A673 (cell line): ENCODE results near the gene RXRA. TPM values are rescaled to one million over a fixed set of nuclear protein-coding genes. Genes with fewer than 3 reads are reported as not detected.

Experiments
- BruUV-seq: library from RNA; stranded (reverse); fragments of 400-500 nt; replicated peaks from 2 replicates; lab custom pipeline; 2021; lab: Mats Ljungman, UMichigan
- CTCF ChIA-PET: fragments of 300-600 bp; sonication (Branson Sonifier 250); formaldehyde crosslinking; loops from one replicate; lab custom pipeline; 2022; ENCODE audit warnings: antibody characterized with exemption; lab: Charles Lee
- POLR2A ChIA-PET: fragments of 300-600 bp; sonication (Branson Sonifier 250); formaldehyde crosslinking; loops from one replicate; lab custom pipeline; 2022; ENCODE audit warnings: antibody characterized with exemption; ENCODE audit not compliant: low non-redundant PET; lab: Charles Lee
- DNase-seq: peaks from one replicate; pipeline ENCODE4 v3.0.0-alpha.2; 2015; ENCODE audit warnings: low spot score
- H3K27ac ChIP-seq: fragments of 200-600 bp; sonication (generic); 2 replicates; pipeline ENCODE4 v1.5.1; 2016; ENCODE audit warnings: mixed run types, low read depth, mild to moderate bottlenecking, mixed read lengths, antibody characterized with exemption, low read length; ENCODE audit not compliant: poor library complexity, severe bottlenecking
- H3K27me3 ChIP-seq: fragments of 200-600 bp; sonication (generic); replicated peaks from 2 replicates; pipeline ENCODE4 v1.6.1; 2017; ENCODE audit warnings: mixed run types, low read depth, mild to moderate bottlenecking, mixed read lengths, antibody characterized with exemption, low read length; ENCODE audit not compliant: insufficient read depth, poor library complexity
- H3K36me3 ChIP-seq: fragments of 200-600 bp; sonication (generic); 2 replicates; pipeline ENCODE4 v1.6.1; 2016; ENCODE audit warnings: mixed run types, mild to moderate bottlenecking, mixed read lengths, antibody characterized with exemption, low read length; ENCODE audit not compliant: insufficient read depth, poor library complexity, severe bottlenecking
- H3K4me1 ChIP-seq: fragments of 200-600 bp; sonication (generic); 2 replicates; pipeline ENCODE4 v1.6.1; 2017; ENCODE audit warnings: mixed run types, mild to moderate bottlenecking, mixed read lengths, antibody characterized with exemption, low read length; ENCODE audit not compliant: insufficient read depth, poor library complexity, severe bottlenecking
- H3K4me3 ChIP-seq: fragments of 200-600 bp; sonication (generic); 2 replicates; pipeline ENCODE4 v1.5.1; 2016; ENCODE audit warnings: low read depth, mixed run types, mild to moderate bottlenecking, mixed read lengths, low read length; ENCODE audit not compliant: poor library complexity, severe bottlenecking
- H3K9me3 ChIP-seq: fragments of 200-600 bp; sonication (generic); 2 replicates; pipeline ENCODE4 v1.6.1; 2016; ENCODE audit warnings: mixed run types, low read depth, mild to moderate bottlenecking, mixed read lengths, antibody characterized with exemption, low read length; ENCODE audit not compliant: poor library complexity, severe bottlenecking
- CTCF ChIP-seq: fragments of 300-800, 200-600 bp; sonication (generic); conservative IDR thresholded peaks from 2 replicates; pipeline ENCODE4 v1.5.1; 2017; ENCODE audit warnings: low read depth, mild to moderate bottlenecking, antibody characterized with exemption, low read length, moderate library complexity, mixed read lengths
- EZH2 ChIP-seq: fragments of 200-600 bp; sonication (generic); IDR thresholded peaks from 2 replicates; pipeline ENCODE4 v1.6.1; 2017; ENCODE audit warnings: borderline replicate concordance, low read depth, mild to moderate bottlenecking, mixed read lengths, antibody characterized with exemption, low read length; ENCODE audit not compliant: poor library complexity, severe bottlenecking
- intact Hi-C: fragments of 100-400 bp; cut with micrococcal nuclease; formaldehyde crosslinking; loops from one replicate; pipeline ENCODE4 v1.10.0; 2022; ENCODE audit not compliant: unreplicated experiment
- total RNA-seq: library from RNA; stranded (reverse); gene quantifications from 2 replicates; pipeline ENCODE4 v1.2.3, GENCODE V29; 2021

The RXRA gene
- total RNA-seq, 1 experiment from 2014 or later, result 54.1 TPM

- Histone ChIP-seq H3K27ac (no peak overlapping the region), H3K4me1 (peaks cover 12% of the 10 kb centered on the region), H3K27me3 (no peaks in the 10 kb centered on the region), H3K4me3 (no peak overlapping the region), H3K9me3 (no peaks in the 10 kb centered on the region), H3K36me3 (no peaks in the 10 kb centered on the region)
- intact Hi-C loops, result no loop called here
- CTCF ChIA-PET, result no interaction called here
- DNase-seq, result no peak
- POLR2A ChIA-PET, result no interaction called here
- BruUV-seq, result no TSS peak
- TF ChIP-seq CTCF (no peak), EZH2 (no peak)
Observed at GRCh38 chr9:134298000-134298399, 28.3 kb upstream of the RXRA start.

DNA sequence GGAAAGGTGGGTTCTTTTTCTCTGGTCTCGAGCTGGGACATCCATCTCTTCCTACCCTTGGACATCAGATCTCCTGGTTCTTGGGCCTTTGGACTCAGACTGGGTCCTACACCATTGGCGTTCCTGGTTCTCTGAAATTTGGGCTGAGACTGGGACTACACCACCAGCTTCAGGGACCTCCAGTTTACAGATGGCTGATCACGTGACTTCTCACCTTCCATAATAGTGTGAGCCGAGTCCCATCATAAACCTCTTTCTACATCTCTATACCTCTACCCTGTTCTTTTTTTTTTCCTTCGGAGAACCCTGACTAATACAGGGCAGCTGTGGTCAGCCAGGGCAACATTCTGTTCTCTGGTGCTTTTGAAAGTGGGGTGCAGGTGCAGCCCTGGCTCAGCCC is 27.2 kb upstream of the RXRA start:
- H3K4me1 ChIP-seq, result peaks cover 4% of the 10 kb centered on the region
- ChIA-PET CTCF (no interaction called here), POLR2A (no interaction called here)
- no peaks in the 10 kb centered on the region for H3K27me3 ChIP-seq
- BruUV-seq, result no TSS peak
- intact Hi-C loops, result no loop called here
- DNase-seq, result no peak
- no peaks in the 10 kb centered on the region for H3K9me3 ChIP-seq
- no peak for TF ChIP-seq CTCF
- TF ChIP-seq EZH2, result no peak
- H3K4me3 ChIP-seq, result no peak overlapping the region
- H3K27ac ChIP-seq, result no peak overlapping the region
- no peaks in the 10 kb centered on the region for H3K36me3 ChIP-seq

GRCh38 chr9:134299883-134300282 is 26.4 kb upstream of the RXRA start:
- BruUV-seq, result no TSS peak
- H3K36me3 ChIP-seq, result no peaks in the 10 kb centered on the region
- H3K27me3 ChIP-seq, result no peaks in the 10 kb centered on the region
- TF ChIP-seq EZH2 (no peak), CTCF (no peak)
- intact Hi-C loops, result no loop called here
- peaks cover under 1% of the 10 kb centered on the region for H3K4me1 ChIP-seq
- no peaks in the 10 kb centered on the region for H3K9me3 ChIP-seq
- no peak for DNase-seq
- no peak overlapping the region for H3K27ac ChIP-seq
- no peak overlapping the region for H3K4me3 ChIP-seq
- ChIA-PET POLR2A (no interaction called here), CTCF (no interaction called here)
